Prostate gland (tissue), 2 donors: Measurements from ENCODE around the gene DSCAM.

Experiments used
- CTCF ChIP-seq, 4 experiments: fragments of 200-600 bp in 2 of 4; fragments of 450-650 bp in 2 of 4; sonication (generic) in 2 of 4; IDR thresholded peaks; 1 replicate in 3 of 4; 2 replicates in 1 of 4; pipeline ENCODE4 v1.5.1; 2016 to 2019; ENCODE audit warnings: antibody characterized with exemption in 4 of 4, mild to moderate bottlenecking in 2 of 4, moderate library complexity in 2 of 4
- POLR2A ChIP-seq: fragments of 450-650 bp; IDR thresholded peaks from one replicate; pipeline ENCODE4 v1.6.1; 2016; ENCODE audit warnings: antibody characterized with exemption, mild to moderate bottlenecking
- POLR2AphosphoS5 ChIP-seq: sonication (generic); formaldehyde crosslinking; IDR thresholded peaks from one replicate; pipeline ENCODE4 v1.6.1; 2017; ENCODE audit warnings: antibody characterized with exemption

GRCh38 chr21:40073642-40074041 is 773.3 kb downstream of the DSCAM start:
- TF ChIP-seq CTCF (IDR thresholded peaks at IDR 0.05) = no peak
- TF ChIP-seq POLR2A = no peak
- no peak for TF ChIP-seq POLR2AphosphoS5
